SHP77 (cell line): ENCODE data around the gene GPR35.

Source experiments
- DNase-seq, 2 experiments: peaks; one replicate each; lab custom pipeline; 2025; lab: John Stamatoyannopoulos, UW

The GPR35 gene, protein sequence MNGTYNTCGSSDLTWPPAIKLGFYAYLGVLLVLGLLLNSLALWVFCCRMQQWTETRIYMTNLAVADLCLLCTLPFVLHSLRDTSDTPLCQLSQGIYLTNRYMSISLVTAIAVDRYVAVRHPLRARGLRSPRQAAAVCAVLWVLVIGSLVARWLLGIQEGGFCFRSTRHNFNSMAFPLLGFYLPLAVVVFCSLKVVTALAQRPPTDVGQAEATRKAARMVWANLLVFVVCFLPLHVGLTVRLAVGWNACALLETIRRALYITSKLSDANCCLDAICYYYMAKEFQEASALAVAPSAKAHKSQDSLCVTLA

DNA sequence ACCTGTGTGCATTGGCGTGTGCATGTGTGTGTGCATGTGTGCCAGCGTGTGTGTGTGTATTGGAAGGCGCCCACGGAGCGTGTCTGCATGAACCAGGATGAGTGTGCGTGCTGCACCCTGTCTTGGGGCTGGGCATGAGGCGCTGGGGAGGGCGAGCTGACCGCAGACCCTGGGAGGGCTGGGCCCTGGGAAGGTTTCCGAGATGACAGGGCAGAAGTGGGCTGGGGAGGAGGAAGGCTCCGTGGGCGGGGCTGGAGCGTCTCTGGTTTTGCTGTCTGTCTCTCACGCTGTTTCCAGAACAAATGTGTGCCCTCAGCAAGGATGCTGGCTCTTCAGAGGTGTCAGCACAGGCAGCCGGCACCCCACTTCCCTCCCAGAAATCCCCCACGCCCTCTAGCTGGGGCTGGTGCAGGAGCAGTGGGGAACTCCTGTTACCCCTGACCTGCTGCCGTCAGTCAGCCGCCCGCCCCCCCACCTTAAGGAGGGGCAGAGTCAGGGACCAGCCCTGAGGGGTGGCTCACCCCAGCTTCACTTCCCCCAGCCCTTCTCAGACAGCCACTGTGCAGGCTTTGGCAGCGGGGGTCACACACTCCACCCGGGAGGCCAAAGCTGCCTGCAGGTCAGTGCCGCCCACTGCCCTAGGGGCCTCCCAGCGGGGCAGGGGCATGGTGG is at the start of gene GPR35:
Gene GPR35 (plus strand): TSS at position 531 of the 672 bp plus-strand sequence. CDS start 4,473 bp downstream, outside the sequence.
- DNase-seq, result no peak

DNA sequence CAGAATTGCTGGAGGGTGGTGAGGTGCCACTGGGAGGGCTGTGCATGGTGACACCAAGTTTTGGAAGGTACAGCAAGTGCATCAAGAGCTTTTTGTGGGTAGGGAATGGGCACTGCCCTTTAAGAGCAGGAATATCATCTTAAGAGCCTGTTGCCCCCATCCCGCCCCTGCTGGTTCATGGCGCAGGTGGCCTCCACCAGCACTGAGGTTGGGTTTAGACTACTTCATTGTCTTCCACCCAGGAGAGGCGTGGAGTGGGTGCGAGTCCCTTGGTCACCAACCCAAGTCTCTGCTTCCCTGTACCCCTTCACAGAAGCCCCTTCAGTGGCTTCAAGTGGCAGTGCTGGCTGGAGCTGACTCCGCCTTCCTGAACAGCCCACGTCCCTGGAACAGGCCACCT is 49.2 kb upstream of the GPR35 start:
- no peak for DNase-seq

DNA sequence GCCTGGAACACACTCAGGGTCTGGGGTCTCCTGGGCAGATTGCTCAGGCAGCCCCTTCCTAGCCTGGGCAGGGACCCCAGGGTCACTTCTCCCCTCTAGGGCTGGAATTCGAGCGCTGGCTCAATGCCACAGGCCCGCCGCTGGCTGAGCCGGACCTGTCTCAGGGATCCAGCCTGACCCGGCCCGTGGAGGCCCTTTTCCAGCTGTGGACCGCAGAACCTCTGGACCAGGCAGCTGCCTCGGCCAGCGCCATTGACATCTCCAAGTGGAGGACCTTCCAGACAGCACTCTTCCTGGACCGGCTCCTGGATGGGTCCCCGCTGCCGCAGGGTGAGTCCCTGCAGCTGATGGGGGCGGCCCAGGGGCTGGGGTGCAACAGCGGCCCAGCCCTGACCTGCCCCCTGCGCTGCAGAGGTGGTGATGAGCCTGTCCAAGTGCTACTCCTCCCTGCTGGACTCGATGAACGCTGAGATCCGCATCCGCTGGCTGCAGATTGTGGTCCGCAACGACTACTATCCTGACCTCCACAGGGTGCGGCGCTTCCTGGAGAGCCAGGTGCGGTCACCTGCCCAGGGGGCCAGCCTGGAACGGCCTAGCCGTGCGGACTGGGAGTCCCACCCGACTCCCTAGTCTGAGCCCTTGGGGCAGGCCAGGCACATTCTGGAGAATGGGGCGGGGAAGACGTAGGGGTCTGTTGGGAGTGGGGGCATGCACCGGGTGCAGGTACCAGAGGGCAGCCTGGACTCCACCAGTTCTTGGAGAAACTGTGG is 48.7 kb upstream of the GPR35 start:
- no peak for DNase-seq

DNA sequence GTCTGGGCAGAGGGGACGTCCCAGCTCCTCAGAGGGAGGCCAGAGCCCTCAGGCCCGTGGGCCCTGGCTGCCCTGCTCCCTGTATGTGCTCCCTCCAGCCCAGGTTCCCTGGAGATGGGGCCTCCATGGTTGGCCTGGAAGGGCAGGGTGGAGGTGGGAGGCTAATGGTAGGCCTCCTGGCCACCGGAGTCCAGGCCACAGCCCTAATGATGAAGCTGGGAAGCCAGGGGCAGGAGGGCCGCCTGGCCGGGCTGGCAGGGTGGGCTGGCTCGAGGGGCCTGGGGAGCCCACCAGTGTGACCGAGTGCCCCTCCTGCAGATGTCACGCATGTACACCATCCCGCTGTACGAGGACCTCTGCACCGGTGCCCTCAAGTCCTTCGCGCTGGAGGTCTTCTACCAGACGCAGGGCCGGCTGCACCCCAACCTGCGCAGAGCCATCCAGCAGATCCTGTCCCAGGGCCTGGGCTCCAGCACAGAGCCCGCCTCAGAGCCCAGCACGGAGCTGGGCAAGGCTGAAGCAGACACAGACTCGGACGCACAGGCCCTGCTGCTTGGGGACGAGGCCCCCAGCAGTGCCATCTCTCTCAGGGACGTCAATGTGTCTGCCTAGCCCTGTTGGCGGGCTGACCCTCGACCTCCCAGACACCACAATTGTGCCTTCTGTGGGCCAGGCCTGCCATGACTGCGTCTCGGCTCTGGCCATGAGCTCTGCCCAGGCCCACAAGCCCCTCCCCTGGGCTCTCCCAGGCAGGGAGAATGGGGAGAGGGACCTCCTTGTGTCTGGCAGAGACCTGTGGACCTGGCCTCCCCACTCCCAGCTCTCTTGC is 47.8 kb upstream of the GPR35 start:
- DNase-seq, result no peak

DNA sequence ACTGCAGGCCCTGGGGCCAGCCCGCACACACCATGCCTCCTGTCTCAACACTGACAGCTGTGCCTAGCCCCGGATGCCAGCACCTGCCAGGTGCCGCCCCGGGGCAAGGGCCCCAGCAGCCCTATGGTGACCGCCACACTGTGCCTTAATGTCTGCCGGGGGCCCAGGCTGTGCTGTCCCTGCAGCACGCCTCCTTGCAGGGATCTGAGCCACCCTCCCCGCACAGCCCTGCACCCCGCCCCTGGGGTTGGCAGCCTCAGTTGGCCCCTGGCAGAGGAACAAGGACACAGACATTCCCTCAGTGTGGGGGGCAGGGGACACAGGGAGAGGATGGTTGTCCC is 47.2 kb upstream of the GPR35 start:
- no peak for DNase-seq

DNA sequence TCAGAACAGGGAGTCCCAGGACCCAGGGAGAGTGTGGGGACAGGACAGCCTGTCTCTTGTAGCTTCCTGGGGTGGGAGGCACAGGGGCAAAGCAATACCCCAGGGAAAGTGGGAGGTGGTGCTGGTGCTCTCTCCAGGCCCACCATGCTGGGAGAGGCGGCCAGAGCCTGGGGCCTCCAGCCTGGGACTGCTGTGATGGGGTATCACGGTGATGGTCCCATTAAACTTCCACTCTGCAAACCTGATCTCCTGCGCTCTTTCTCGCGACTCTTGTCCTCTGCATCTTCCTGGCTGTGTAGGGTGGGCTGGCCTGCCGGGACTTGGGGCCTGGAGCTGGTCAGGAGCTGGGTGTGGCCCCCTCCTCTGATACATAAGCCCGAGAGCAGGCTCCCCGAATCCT is 46.8 kb upstream of the GPR35 start:
- no peak for DNase-seq

DNA sequence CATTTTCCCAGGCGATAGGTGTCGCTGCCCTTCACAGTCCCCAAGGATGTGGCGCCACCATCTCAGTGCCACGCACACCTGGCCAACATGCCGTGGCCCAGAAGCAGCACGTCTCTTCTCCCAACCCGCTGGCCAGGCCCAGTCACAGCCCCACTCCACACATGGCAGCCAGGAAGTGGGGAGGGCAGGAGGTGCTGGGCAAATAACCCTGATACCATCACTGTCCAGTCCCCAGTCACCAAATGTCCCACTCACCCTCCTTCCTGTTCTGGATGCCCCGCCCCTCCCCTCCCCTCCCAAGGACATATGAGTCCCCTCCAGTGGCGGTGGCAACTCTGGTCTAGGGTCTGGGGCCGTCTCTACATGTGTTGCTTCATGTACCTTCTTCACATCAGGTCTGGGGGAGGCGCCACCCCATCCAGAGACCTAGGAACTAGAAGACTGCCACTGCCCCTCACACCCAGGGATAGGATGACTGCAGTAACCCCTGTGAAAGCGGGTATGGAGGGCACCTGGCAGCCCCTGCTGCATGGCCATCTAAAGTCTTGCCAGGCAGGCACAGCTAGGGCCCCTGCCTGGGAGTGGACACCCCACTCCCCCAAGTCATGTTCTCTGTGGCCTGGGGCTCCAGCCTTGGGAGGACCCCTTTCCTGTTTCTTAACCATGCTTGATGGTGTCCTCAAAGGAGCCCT is 46.1 kb upstream of the GPR35 start:
- no peak for DNase-seq

DNA sequence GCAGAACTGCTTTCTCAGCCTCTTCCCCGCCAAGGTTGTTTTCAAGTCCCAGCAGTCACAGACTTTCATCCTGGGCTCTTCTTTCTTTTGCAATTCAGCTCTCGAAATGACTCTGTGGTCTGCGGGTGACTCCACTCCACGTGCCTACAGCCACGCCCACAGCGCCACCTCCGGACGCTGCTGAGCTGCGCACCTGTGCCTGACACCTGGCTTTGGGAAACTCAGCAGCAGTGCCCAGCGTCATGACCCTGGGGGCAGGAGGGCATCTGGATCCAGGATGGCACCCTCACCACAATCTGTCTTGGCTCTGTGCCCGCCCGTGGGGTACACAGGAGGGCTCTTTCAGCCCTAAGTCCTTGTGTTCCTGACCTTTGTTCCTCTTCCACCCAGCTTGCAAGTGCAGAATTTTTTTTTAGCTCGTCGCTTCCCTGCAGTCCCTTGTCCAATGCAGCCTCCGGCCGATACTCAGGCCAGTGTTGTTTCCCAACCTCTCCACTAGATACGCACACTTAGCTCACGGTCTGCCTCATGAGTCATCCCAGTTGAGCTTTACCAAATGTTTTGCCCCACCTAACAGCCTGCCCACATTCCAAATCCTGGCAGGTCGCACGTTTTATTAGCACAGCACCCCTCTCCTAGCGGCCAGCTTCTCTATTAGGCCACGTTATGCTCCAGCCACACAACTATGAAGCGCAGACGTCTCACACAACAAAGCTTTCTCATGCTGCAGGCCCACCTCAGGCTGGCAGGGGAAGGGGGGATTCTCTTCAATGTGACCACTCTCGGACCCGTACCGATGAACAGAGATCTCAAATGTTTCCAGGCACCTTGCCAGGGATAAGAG is 45.3 kb upstream of the GPR35 start:
- DNase-seq, result peak in 1 of 2 experiments; percentile 48

DNA sequence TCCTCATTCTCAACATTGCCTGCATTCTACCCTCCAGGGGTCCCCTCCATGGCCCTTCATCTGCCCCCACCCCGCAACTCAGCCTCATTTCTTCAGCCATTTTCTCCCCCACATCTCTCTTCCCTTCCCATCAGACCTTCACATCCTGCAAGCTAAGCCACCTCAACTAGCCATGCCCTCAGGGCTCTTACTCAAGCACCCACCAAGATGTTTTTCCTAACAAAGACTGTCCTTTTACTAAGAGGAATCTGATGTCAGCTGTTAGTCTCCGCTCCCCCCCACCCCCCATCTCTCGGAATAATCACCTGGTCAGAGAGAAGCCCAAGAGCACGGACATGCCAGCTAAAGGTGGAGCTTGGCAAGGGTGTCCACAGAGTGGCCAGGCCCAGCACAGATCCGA is 43.5 kb upstream of the GPR35 start:
- no peak for DNase-seq

DNA sequence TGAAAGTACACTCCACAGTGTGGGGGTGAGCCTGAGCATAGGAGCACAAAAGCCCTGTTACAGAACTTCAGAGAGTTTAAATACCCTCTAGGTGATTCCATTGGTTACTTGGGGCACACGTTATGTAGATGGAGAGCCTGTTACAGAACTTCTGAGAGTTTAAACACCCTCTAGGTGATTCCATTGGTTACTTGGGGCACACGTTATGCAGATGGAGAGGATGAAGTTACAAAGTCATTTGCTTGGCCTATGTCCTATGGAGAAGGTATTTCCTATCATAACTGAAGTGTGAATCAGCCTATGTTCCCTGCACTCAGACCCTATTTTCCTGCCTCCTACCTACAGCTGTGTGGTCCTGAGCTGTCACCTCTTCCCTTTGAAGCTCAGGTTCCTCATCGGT is 42.5 kb upstream of the GPR35 start:
- no peak for DNase-seq

DNA sequence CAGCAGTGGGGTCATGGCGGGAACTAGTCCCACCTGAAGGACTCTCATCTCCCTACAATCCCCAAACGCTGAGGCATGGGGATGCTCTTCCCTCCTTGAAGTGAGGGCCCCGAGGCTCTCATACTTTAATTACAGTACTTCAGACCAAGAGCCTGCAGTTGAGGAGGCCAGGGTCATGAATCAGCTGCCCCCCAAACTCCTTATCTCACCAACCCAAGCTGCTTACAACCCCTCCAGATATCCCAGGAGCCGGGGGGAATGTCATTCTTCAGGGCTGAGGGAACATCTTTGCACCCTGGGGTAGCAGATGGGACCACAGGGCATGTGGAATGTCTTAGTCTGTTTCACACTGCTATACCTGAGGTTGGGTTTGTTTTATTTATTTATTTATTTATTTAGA is 41.5 kb upstream of the GPR35 start:
- DNase-seq, result no peak

DNA sequence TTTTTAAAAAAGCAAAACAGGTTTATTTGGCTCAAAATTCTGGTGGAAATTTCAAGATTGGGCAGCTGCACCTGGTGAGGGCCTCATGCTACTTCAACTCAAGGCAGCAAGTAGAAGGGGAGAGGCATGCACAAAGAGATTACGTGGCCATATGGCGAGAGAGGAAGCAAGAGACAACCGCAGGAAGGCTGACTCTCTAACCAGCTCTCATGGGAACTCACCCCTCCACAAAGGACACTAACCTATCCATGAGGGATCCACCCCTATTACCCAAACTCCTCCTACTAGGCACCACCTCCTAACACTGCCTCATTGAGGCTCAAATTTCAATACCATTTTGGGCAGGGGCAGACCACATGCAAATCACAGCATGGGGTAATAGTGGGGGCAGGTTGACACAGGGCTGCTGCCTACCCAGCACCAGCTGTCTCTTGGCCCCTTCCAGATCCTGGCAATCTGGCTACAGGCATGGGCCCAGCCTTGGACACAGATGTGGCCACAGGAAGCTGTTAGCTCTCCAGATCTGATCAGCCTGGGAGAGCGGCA is 40.7 kb upstream of the GPR35 start:
- no peak for DNase-seq

DNA sequence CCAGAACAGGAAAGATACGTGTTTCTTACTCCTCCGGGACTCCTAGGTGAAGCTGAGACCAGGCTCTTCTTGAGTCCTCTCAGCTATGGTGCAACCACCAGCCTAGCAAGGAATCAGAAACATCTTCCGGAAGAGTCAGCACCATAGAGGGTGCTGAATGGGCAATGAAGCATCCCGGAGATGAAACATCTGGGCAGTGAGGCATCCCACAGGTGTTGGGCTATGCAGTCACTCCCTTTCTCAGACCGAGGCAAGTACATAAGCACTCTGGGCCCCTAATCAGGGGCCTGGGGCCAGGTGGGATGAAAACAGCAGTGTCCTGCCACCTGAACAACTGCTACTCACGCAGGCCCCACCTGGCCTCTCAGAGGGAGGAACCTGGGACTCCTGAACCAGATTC is 40.2 kb upstream of the GPR35 start:
- DNase-seq, result no peak

DNA sequence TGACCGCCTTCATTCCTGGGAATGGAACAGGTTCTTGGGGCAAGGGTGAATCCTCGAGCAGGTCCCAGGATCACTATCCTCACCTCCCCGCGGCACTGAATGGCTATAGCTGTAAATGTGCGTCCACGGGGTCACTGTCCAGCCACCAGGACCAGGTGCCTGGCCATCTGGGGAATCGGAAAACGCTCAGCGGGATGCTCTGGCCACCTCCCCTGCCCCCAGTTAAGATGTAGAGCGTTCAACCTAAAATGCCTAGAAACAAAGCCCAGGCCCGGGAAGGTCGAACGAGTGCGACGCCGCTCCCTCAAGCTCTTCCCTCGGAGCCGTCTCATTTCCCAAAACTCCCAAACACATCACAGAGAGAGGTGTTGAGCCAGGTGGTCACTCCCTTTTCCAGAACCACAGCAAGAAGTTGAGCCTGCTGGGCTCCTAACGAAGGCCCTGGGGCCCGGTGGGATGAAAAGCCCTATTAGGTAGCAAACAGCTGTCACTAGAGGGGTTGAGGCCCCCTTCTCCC is 39.5 kb upstream of the GPR35 start:
- DNase-seq, result no peak

DNA sequence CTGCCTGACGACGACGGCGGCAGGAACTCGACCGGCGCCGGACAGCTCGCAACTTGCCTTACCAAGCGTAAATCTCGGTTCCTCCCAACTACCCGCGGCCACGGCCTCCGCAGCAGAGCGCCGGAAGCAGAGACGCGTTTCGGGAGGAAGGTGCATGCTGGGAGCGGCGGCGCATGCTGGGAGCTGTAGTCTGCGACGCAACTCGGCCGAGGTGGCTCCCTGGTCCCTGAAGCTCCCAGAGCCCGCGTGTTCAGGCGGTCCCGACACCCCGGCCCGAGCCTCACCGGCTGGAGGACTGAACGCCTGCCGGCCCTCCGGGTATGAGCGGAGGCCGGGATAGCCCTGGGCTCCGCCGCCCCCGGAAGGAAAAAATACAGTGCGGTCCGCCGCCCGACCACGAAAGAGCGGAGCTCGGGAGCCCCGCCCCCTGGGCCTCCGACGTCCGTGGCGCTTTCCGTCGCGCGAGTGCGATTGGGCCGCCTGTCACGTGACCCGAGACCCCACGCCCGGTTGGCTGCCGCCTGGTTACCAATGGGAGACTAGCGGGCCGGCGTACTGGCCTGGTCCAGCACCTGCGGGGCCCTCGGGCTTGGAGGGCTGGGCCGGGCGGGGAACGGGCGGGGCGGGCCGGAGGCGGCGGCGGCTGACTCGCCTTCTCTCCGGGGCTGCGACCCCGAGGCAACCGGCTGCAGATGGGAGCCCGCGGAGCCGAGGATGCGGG is 38.9 kb upstream of the GPR35 start, which contains the start of gene CAPN10:
Gene CAPN10 (plus strand): TSS at position 537 of the 721 bp plus-strand sequence. CDS start 178 bp downstream, at position 715.
- DNase-seq, result peak; percentile 82 to 96

DNA sequence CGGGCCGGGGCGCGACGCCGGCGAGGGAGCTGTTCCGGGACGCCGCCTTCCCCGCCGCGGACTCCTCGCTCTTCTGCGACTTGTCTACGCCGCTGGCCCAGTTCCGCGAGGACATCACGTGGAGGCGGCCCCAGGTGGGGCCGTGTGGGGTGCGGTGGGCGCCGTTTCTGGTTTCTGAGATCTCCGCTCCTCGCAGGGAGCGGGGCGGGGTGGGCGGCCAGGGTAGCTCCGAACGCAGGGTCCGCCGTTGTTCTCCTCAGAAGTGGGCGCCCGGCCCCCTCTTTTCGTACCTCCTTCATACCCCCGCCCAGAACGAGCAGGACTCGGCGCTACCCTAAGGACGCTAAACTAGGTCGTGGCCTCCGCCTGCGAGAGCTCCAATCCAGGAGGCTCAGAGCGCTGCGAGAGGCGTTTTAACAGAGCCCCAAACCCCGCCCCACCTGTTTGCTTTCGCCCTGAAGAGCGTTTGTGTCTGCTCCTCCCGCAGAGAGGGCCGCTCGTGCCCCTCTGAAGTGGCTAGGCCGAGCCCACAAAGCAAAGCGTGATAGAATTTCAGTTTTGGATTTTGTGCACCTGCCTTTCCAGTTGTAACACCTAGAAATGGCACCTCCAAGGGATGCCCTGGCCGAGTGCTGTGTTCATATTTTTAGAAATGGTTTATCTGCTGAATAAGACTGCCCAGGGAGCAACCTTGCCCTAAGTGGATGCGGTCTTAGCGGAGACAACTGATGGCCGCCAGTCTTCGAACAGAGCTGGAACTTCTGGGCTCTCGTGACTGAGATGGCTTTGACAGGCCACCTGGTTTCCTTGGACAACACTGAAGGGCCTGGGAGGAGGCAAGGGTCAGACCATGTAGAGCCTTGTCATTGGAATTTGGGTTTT is 38.1 kb upstream of the GPR35 start:
- DNase-seq, result peak; percentile 40 to 57

DNA sequence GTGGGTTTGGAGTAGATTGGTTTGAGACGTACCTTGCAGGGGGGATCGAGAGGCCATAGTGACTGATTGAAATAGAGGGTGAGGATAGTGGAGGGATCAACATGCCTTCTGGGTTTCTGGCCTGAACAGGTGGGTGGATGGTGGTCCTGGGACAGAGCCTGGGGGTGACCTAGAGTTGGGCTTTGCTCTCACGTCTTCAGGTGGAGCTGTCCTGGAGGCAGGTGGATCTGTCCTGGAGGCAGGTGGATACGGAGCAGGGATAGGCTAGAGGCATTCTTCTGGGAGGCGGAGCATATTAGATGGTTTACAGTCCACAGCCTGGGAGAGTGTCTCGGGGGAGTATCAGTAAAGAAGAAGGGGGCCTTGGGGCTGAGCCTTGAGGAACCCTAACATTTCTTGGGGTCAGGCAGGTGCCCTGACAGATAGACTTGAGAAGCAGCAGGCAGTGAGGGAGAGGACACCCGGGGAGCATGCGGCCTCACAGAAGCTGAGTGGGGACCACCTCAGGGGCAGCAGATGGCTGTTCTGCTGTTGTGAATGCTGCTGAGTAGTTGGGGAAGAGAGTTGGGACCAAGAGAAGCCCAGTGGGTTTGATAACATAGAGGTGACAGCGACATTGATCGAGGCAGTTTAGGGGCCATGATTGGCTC is 37.1 kb upstream of the GPR35 start:
- no peak for DNase-seq

DNA sequence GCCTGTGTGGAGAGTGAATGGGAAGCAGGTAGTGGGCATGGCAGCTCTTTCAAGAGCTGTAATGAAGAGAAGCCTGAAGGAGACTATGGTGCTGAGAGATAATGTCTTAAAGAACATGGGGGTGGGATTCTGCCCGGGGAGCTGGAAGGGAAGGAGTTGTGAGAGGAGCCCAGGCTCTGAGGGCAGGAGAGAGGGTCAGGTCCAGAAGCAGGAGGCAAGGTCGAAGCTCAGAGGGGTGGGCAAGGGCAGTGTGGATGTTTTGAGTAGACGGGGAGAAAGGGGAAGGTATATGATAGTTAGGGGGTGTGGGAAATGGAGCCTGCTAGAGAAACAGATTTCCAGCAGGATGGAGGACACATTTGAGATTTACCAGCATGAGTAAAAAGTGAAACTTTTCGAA is 36.6 kb upstream of the GPR35 start:
- DNase-seq, result no peak
